Chondrocyte (in vitro differentiated cells): Measurements from ENCODE around the gene TTC28. TPM values are rescaled to one million over a fixed set of nuclear protein-coding genes. Genes with fewer than 3 reads are reported as not detected.

Source experiments
- DNase-seq: peaks from one replicate; pipeline ENCODE4 v3.0.0; 2021; ENCODE audit warnings: mixed read lengths, low spot score
- H3K27ac Mint-ChIP-seq: one replicate; pipeline ENCODE4 v1.8.0; 2021; ENCODE audit warnings: mild to moderate bottlenecking, moderate library complexity, mixed read lengths; ENCODE audit not compliant: unreplicated experiment
- H3K27me3 Mint-ChIP-seq: 2 replicates; pipeline ENCODE4 v1.8.0; 2021; ENCODE audit warnings: low read depth, mixed read lengths
- H3K36me3 Mint-ChIP-seq: 2 replicates; pipeline ENCODE4 v1.8.0; 2021; ENCODE audit warnings: low read depth, mixed read lengths
- H3K4me1 Mint-ChIP-seq: 2 replicates; pipeline ENCODE4 v1.8.0; 2021; ENCODE audit warnings: low read depth, mild to moderate bottlenecking, mixed read lengths
- H3K4me3 Mint-ChIP-seq: one replicate; pipeline ENCODE4 v1.8.0; 2021; ENCODE audit warnings: mild to moderate bottlenecking, moderate library complexity, mixed read lengths; ENCODE audit not compliant: unreplicated experiment
- H3K9me3 Mint-ChIP-seq: 2 replicates; pipeline ENCODE4 v1.8.0; 2021; ENCODE audit warnings: low read depth, mixed read lengths
- total RNA-seq: library from RNA; stranded (reverse); gene quantifications from 3 replicates; pipeline ENCODE4 v1.2.1, GENCODE V29; 2021
- TF ChIP-seq, protein P1 (sequence below): fragments of 200-600 bp; sonication (generic); IDR thresholded peaks from 2 replicates; pipeline ENCODE4 v1.5.0; 2021; ENCODE audit warnings: antibody characterized with exemption, mild to moderate bottlenecking, moderate library complexity

TTC28 gene
- total RNA-seq, 1 donor from 2014 or later = 38.3 TPM

DNA sequence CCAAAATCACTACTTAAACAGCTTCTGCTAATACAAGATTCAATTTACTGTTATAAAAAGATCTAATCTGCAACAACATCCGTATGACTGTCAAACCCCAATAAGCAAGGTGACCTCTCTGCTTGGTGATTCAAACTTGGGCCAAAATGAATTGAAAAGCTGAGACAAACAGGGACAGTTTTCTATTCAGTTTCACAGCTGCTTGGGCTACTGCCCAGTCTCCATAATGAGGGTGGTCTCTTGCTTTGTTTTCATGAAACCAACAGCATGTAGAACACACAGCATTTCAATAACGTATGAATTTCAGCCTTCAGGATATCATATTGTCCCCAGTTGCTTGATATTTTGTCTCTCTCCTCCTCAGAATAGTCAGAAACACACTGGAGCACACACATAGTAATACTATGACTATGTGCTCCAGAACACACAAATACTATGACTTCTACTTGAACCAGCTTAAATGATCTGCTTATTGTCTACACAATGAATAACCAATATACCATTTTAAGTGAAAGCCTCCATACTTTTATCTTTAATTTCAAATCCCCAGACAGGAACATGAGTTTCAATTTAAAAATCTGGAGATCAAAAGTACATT lies 285.0 kb downstream of the TTC28 start:
- H3K9me3 Mint-ChIP-seq = peaks cover 6% of the 10 kb centered on the region
- H3K4me3 Mint-ChIP-seq = no peak overlapping the region
- H3K27me3 Mint-ChIP-seq = no peaks in the 10 kb centered on the region
- TF ChIP-seq, protein P1, sequence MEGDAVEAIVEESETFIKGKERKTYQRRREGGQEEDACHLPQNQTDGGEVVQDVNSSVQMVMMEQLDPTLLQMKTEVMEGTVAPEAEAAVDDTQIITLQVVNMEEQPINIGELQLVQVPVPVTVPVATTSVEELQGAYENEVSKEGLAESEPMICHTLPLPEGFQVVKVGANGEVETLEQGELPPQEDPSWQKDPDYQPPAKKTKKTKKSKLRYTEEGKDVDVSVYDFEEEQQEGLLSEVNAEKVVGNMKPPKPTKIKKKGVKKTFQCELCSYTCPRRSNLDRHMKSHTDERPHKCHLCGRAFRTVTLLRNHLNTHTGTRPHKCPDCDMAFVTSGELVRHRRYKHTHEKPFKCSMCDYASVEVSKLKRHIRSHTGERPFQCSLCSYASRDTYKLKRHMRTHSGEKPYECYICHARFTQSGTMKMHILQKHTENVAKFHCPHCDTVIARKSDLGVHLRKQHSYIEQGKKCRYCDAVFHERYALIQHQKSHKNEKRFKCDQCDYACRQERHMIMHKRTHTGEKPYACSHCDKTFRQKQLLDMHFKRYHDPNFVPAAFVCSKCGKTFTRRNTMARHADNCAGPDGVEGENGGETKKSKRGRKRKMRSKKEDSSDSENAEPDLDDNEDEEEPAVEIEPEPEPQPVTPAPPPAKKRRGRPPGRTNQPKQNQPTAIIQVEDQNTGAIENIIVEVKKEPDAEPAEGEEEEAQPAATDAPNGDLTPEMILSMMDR = no peak
- H3K36me3 Mint-ChIP-seq = peaks cover 5% of the 10 kb centered on the region
- H3K27ac Mint-ChIP-seq = no peak overlapping the region
- DNase-seq = no peak
- peaks cover 24% of the 10 kb centered on the region for H3K4me1 Mint-ChIP-seq

DNA sequence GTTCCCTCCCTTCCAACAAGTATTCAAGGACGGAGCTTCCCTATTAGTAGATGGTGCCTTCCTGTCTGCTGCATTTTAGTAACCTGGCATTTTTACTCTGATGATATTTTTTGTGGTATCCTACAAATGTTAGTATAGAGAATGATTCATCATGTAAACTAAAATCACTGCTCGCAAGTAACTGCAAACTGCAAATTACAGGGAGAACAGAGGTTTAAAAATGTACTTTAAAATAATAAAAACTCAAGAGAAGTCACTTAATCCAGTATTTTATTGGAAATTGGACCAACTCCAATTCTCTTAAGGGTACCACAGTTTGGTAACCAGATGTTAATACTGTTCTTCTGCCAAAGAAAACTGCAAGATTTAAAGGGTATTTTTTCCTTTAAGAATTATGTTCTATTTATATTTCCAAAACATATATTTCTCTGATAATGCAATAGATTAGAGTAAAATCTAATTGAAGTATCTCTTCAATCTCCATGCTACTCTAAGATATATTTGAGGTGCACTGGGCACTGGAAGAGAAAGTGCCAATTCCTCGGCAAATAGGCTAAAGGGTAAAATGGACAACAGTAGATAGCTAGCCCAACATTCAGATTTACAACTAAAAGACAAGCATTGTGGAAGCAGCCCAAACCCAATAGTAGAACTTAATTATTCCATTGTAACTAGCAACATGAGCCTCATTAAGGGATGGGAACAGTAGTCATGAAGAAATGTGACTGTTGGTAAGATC lies 298.0 kb downstream of the TTC28 start:
- Mint-ChIP-seq H3K9me3 (no peaks in the 10 kb centered on the region), H3K36me3 (no peaks in the 10 kb centered on the region), H3K27me3 (no peaks in the 10 kb centered on the region), H3K4me3 (no peak overlapping the region), H3K4me1 (peaks cover 39% of the 10 kb centered on the region), H3K27ac (peak overlapping the region; percentile 30)
- TF ChIP-seq, protein P1 = no peak
- DNase-seq = no peak

DNA sequence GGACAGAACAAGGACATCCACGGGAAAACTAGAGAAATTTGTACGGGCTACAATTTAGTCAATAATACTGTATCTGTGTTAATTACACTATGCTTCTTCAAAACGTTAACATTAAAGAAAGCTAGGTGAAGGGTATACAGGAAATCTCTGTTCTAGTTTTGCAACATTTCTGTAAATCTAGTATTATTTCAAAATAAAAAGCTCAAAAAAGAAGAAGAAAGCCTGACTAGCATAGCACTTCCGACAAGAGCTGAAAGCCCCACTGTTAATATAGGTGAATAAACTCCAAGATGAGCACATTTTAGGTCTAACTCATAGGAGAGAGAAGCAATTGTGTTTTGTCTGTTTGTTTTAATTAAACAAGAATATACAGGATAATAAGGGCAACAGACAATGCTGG lies 299.7 kb downstream of the TTC28 start:
- Mint-ChIP-seq H3K27me3 (no peaks in the 10 kb centered on the region), H3K36me3 (no peaks in the 10 kb centered on the region), H3K9me3 (no peaks in the 10 kb centered on the region), H3K4me1 (peaks cover 39% of the 10 kb centered on the region), H3K27ac (no peak overlapping the region), H3K4me3 (no peak overlapping the region)
- DNase-seq = no peak
- TF ChIP-seq, protein P1 = no peak

DNA sequence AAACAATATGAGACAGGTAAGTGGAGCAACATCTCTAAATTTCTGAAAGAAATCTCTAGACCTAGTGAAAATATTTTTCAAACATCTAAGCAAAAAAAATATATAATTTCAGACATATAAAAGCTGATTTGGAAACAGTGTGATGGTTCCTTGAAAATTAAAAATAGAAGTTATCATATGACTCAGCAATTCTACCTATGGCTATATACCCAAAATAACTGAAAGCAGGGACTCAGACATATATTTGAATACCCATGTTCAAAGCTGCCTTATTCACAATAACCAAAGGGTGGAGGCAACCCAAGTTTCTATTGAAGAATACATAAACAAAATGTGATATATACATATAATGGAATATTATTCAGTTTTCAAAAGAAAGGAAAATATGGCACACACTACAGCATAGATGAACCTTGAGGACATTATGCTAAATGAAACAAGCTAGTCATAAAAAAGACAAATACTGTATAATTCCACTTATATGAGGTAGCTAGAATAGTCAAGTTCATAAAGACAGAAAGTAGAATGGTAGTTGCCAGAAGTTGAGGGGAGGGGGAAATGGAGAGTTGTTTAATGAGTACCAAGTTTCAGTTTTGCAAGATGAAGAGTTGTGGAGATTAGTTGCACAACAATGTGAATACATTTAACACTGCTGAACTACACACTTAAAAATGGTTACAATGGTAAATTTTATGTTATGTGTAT lies 300.4 kb downstream of the TTC28 start:
- H3K9me3 Mint-ChIP-seq = no peaks in the 10 kb centered on the region
- no peak overlapping the region for H3K4me3 Mint-ChIP-seq
- peaks cover 41% of the 10 kb centered on the region for H3K4me1 Mint-ChIP-seq
- H3K36me3 Mint-ChIP-seq = no peaks in the 10 kb centered on the region
- DNase-seq = no peak
- TF ChIP-seq, protein P1 = no peak
- no peak overlapping the region for H3K27ac Mint-ChIP-seq
- no peaks in the 10 kb centered on the region for H3K27me3 Mint-ChIP-seq

DNA sequence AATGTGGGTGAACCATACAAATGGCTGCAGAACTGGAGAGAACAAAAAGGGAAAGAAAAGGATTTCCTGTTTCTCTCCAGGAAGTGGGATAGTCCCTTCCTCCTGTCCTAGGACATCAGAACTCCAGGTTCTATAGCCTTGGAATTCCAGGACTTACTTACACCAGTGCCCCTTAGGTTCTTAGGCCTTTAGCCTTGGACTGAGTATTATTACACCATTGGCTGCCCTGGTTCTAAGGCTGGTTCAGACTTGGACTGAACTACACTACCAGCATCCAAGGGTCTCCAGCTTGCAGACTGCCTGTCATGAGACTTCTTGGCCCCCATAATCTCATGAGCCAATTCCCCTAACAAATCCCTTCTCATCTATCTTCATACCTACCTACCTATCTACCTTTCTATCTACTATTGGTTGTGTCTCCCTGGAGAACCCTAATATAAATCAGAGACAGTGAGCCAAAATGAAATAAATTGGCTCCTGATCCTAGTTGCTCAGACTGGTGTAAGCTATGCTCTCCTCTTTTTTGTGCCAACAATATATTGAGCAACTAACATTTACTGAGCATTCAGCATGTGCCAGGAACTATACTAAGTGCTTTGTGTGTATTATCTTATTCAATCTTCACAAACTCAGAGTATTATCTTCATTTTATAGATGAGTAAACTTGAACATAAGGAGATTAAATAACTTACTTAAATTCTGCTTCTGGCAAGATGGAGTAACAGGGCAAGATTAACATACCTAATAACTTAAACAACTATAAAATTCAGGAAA lies 303.7 kb downstream of the TTC28 start:
- DNase-seq = no peak
- TF ChIP-seq, protein P1 = no peak
- H3K36me3 Mint-ChIP-seq = no peaks in the 10 kb centered on the region
- H3K4me3 Mint-ChIP-seq = no peak overlapping the region
- no peaks in the 10 kb centered on the region for H3K9me3 Mint-ChIP-seq
- no peak overlapping the region for H3K27ac Mint-ChIP-seq
- H3K4me1 Mint-ChIP-seq = peaks cover 39% of the 10 kb centered on the region
- no peaks in the 10 kb centered on the region for H3K27me3 Mint-ChIP-seq
